ENCODE results near the gene ATP6V1F. TPM values are rescaled to one million over a fixed set of nuclear protein-coding genes. Genes with fewer than 3 reads are reported as not detected.

The ATP6V1F gene
- total and polyA plus RNA-seq, 4 donors = 83.7 to 270 (median 103) TPM

- Histone ChIP-seq H3K9me3 (ENCODE audit: control insufficient read depth, low read length) (no peaks in the 10 kb centered on the region), H3K27ac (ENCODE audit: low read depth in 1 of 2, low read length in 2 of 2) (no peak overlapping the region), H3K36me3 (ENCODE audit: control insufficient read depth in 1 of 2, insufficient read depth in 2 of 2, low read length in 1 of 2) (peaks cover 0 to 9% of the 10 kb centered on the region in 2 donors), H3K27me3 (ENCODE audit: control insufficient read depth in 1 of 2, insufficient read depth in 2 of 2, low read length in 1 of 2) (no peaks in the 10 kb centered on the region), H3K4me1 (ENCODE audit: control insufficient read depth in 1 of 2, insufficient read depth in 2 of 2, low read length in 2 of 2) (no peaks in the 10 kb centered on the region), H3K4me3 (ENCODE audit: low read length in 2 of 2) (no peak overlapping the region)
- DNase-seq (peak in 1 of 2 donors; percentile 31), ATAC-seq (ENCODE audit: low FRiP score) (no peak)
- 85 to 87% methylated on average over 17 of the region's 17 CpGs for WGBS, 2 donors
- intact Hi-C loops (cut with DNase I) = no loop called here
Measured at GRCh38 chr7:128838981-128839731, 23.5 kb upstream of the ATP6V1F start.

DNA sequence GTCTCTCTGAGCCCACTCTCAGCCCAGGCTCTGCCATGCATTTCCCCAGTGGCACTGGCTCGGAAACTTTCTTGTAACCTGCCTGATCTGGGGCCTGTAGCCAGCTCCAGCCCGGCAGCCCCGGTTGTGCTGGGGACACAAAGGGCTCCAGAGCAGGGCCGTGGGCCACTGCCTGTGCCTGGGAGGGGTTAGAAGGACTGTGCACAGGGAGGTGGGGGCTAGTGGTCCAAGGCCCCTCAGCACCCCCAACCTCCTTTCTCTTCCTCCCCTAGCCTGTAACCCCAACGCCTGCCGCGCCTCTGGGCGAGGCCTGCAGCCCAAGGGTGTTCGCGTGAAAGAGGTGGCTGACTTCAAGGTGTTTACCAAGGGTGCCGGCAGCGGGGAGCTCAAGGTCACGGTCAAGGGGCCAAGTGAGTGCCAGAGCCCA is 22.9 kb upstream of the ATP6V1F start:
- Histone ChIP-seq H3K9me3 (ENCODE audit: control insufficient read depth, low read length) (no peaks in the 10 kb centered on the region), H3K36me3 (ENCODE audit: control insufficient read depth in 1 of 2, insufficient read depth in 2 of 2, low read length in 1 of 2) (peaks cover 0 to 9% of the 10 kb centered on the region in 2 donors), H3K27ac (ENCODE audit: low read depth in 1 of 2, low read length in 2 of 2) (no peak overlapping the region), H3K4me1 (ENCODE audit: control insufficient read depth in 1 of 2, insufficient read depth in 2 of 2, low read length in 2 of 2) (no peaks in the 10 kb centered on the region), H3K4me3 (ENCODE audit: low read length in 2 of 2) (no peak overlapping the region), H3K27me3 (ENCODE audit: control insufficient read depth in 1 of 2, insufficient read depth in 2 of 2, low read length in 1 of 2) (no peaks in the 10 kb centered on the region)
- DNase-seq = peak in 1 of 2 donors; percentile 43
- ATAC-seq (ENCODE audit: low FRiP score) = no peak
- intact Hi-C loops (cut with DNase I) = no loop called here
- whole genome bisulfite sequencing, 2 donors = 91 to 94% methylated on average over 13 of the region's 13 CpGs

- no peaks in the 10 kb centered on the region for H3K27me3 ChIP-seq (ENCODE audit: control insufficient read depth in 1 of 2, insufficient read depth in 2 of 2, low read length in 1 of 2)
- H3K36me3 ChIP-seq (ENCODE audit: control insufficient read depth in 1 of 2, insufficient read depth in 2 of 2, low read length in 1 of 2) = peaks cover 0 to 9% of the 10 kb centered on the region in 2 donors
- no peak overlapping the region for H3K4me3 ChIP-seq (ENCODE audit: low read length in 2 of 2)
- ATAC-seq (ENCODE audit: low FRiP score) (no peak), DNase-seq (peak in 1 of 2 donors; percentile 39)
- 89 to 91% methylated on average over 22 to 23 of the region's 23 CpGs for WGBS, 2 donors
- no peaks in the 10 kb centered on the region for H3K9me3 ChIP-seq (ENCODE audit: control insufficient read depth, low read length)
- intact Hi-C loops (cut with DNase I) = no loop called here
- no peaks in the 10 kb centered on the region for H3K4me1 ChIP-seq (ENCODE audit: control insufficient read depth in 1 of 2, insufficient read depth in 2 of 2, low read length in 2 of 2)
- H3K27ac ChIP-seq (ENCODE audit: low read depth in 1 of 2, low read length in 2 of 2) = no peak overlapping the region
Measured at GRCh38 chr7:128840326-128841170, 22.1 kb upstream of the ATP6V1F start.

GRCh38 chr7:128841171-128841690 is 21.4 kb upstream of the ATP6V1F start:
- Histone ChIP-seq H3K9me3 (ENCODE audit: control insufficient read depth, low read length) (no peaks in the 10 kb centered on the region), H3K27me3 (ENCODE audit: control insufficient read depth in 1 of 2, insufficient read depth in 2 of 2, low read length in 1 of 2) (no peaks in the 10 kb centered on the region), H3K4me1 (ENCODE audit: control insufficient read depth in 1 of 2, insufficient read depth in 2 of 2, low read length in 2 of 2) (no peaks in the 10 kb centered on the region), H3K27ac (ENCODE audit: low read depth in 1 of 2, low read length in 2 of 2) (no peak overlapping the region), H3K4me3 (ENCODE audit: low read length in 2 of 2) (no peak overlapping the region), H3K36me3 (ENCODE audit: control insufficient read depth in 1 of 2, insufficient read depth in 2 of 2, low read length in 1 of 2) (peaks cover 0 to 9% of the 10 kb centered on the region in 2 donors)
- peak; percentile 42 to 74 for DNase-seq
- intact Hi-C loops (cut with DNase I) = no loop called here
- no peak for ATAC-seq (ENCODE audit: low FRiP score)
- 90% methylated on average over 17 of the region's 17 CpGs for WGBS, 2 donors

GRCh38 chr7:128841921-128842673 is 20.6 kb upstream of the ATP6V1F start:
- ATAC-seq (ENCODE audit: low FRiP score) = no peak
- Histone ChIP-seq H3K27ac (ENCODE audit: low read depth in 1 of 2, low read length in 2 of 2) (no peak overlapping the region), H3K4me3 (ENCODE audit: low read length in 2 of 2) (no peak overlapping the region), H3K27me3 (ENCODE audit: control insufficient read depth in 1 of 2, insufficient read depth in 2 of 2, low read length in 1 of 2) (no peaks in the 10 kb centered on the region), H3K4me1 (ENCODE audit: control insufficient read depth in 1 of 2, insufficient read depth in 2 of 2, low read length in 2 of 2) (no peaks in the 10 kb centered on the region), H3K36me3 (ENCODE audit: control insufficient read depth in 1 of 2, insufficient read depth in 2 of 2, low read length in 1 of 2) (peaks cover 0 to 9% of the 10 kb centered on the region in 2 donors), H3K9me3 (ENCODE audit: control insufficient read depth, low read length) (no peaks in the 10 kb centered on the region)
- 64 to 67% methylated on average over 35 of the region's 35 CpGs for WGBS, 2 donors
- intact Hi-C loops (cut with DNase I) = no loop called here
- DNase-seq = peak; percentile 57 to 85

GRCh38 chr7:128842674-128843641 is 19.7 kb upstream of the ATP6V1F start:
- peak; percentile 43 to 68 for DNase-seq
- Histone ChIP-seq H3K4me3 (ENCODE audit: low read length in 2 of 2) (no peak overlapping the region), H3K4me1 (ENCODE audit: control insufficient read depth in 1 of 2, insufficient read depth in 2 of 2, low read length in 2 of 2) (no peaks in the 10 kb centered on the region), H3K27me3 (ENCODE audit: control insufficient read depth in 1 of 2, insufficient read depth in 2 of 2, low read length in 1 of 2) (no peaks in the 10 kb centered on the region), H3K27ac (ENCODE audit: low read depth in 1 of 2, low read length in 2 of 2) (no peak overlapping the region), H3K36me3 (ENCODE audit: control insufficient read depth in 1 of 2, insufficient read depth in 2 of 2, low read length in 1 of 2) (peaks cover 0 to 9% of the 10 kb centered on the region in 2 donors), H3K9me3 (ENCODE audit: control insufficient read depth, low read length) (no peaks in the 10 kb centered on the region)
- intact Hi-C loops (cut with DNase I) = no loop called here
- no peak for ATAC-seq (ENCODE audit: low FRiP score)
- WGBS, 2 donors = 89 to 94% methylated on average over 38 of the region's 38 CpGs

DNA sequence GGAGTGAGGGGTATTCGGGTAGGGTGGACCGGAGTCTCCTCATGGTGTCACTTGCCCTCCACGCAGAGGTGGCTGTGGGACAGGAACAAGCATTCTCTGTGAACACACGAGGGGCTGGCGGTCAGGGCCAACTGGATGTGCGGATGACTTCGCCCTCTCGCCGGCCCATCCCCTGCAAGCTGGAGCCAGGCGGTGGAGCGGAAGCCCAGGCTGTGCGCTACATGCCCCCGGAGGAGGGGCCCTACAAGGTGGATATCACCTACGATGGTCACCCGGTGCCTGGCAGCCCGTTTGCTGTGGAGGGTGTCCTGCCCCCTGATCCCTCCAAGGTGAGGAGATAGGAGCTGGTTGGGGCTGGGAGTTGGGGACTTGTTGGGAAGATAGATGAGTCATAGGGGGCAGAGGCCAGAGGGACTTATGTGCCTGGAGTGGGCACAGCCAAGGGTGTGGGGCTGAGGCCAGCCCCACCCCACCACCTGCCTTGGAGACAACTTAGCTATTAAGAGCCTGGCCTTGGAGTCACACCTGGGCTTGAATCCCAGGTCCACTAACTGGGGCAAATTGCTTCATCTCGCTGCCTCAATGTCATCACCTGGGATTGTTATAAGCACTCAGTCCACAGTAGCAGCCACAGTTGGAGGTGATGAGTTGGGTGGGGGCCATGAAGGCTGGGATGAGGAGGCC is 18.6 kb upstream of the ATP6V1F start:
- H3K36me3 ChIP-seq (ENCODE audit: control insufficient read depth in 1 of 2, insufficient read depth in 2 of 2, low read length in 1 of 2) = peaks cover 0 to 9% of the 10 kb centered on the region in 2 donors
- intact Hi-C loops (cut with DNase I) = loop anchor here in 1 of 2 donors (1.0 kb wide), 1 partner anchor 15 kb away; no protein-coding TSS in a partner anchor
- ATAC-seq (ENCODE audit: low FRiP score) (no peak), DNase-seq (peak in 1 of 2 donors; percentile 74)
- H3K9me3 ChIP-seq (ENCODE audit: control insufficient read depth, low read length) = no peaks in the 10 kb centered on the region
- no peak overlapping the region for H3K4me3 ChIP-seq (ENCODE audit: low read length in 2 of 2)
- no peaks in the 10 kb centered on the region for H3K27me3 ChIP-seq (ENCODE audit: control insufficient read depth in 1 of 2, insufficient read depth in 2 of 2, low read length in 1 of 2)
- WGBS, 2 donors = 89% methylated on average over 17 of the region's 17 CpGs
- H3K27ac ChIP-seq (ENCODE audit: low read depth in 1 of 2, low read length in 2 of 2) = no peak overlapping the region
- H3K4me1 ChIP-seq (ENCODE audit: control insufficient read depth in 1 of 2, insufficient read depth in 2 of 2, low read length in 2 of 2) = no peaks in the 10 kb centered on the region

All from aorta (tissue), 5 donors.